ENCODE results near the gene PCK2. TPM values are rescaled to one million over a fixed set of nuclear protein-coding genes. Genes with fewer than 3 reads are reported as not detected.

PCK2 gene
- total and polyA plus RNA-seq, 12 donors, result 4.4 to 37.0 (median 17.8) TPM

- intact Hi-C loops (cut with DNase I), result no loop called here
- DNase-seq, result peak; percentile 93 to 98 (median 98)
- TF ChIP-seq, protein P1, sequence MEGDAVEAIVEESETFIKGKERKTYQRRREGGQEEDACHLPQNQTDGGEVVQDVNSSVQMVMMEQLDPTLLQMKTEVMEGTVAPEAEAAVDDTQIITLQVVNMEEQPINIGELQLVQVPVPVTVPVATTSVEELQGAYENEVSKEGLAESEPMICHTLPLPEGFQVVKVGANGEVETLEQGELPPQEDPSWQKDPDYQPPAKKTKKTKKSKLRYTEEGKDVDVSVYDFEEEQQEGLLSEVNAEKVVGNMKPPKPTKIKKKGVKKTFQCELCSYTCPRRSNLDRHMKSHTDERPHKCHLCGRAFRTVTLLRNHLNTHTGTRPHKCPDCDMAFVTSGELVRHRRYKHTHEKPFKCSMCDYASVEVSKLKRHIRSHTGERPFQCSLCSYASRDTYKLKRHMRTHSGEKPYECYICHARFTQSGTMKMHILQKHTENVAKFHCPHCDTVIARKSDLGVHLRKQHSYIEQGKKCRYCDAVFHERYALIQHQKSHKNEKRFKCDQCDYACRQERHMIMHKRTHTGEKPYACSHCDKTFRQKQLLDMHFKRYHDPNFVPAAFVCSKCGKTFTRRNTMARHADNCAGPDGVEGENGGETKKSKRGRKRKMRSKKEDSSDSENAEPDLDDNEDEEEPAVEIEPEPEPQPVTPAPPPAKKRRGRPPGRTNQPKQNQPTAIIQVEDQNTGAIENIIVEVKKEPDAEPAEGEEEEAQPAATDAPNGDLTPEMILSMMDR (IDR thresholded peaks at IDR 0.05), result peak in 1 of 6 experiments; percentile 10
- TF ChIP-seq POLR2A (IDR thresholded peaks at IDR 0.05), result peak in 1 of 2 donors; percentile 66
- Histone ChIP-seq H3K27me3 (no peaks in the 10 kb centered on the region), H3K9me3 (replicated peaks in 1 of 3) (no peaks in the 10 kb centered on the region), H3K27ac (peak within 1 kb of the TSS; percentile 72 to 92 (median 84)), H3K36me3 (replicated peaks in 1 of 2) (peaks cover 0 to 55% of the 10 kb centered on the region in 2 donors), H3K4me3 (peak within 1 kb of the TSS; percentile 74 to 99 (median 78)), H3K4me1 (replicated peaks in 1 of 2) (peaks cover 21 to 42% of the 10 kb centered on the region in 2 donors)
- 0 to 2% (median 0%) methylated on average over 15 to 25 of the region's 25 CpGs for WGBS, 4 donors
These were observed 52.4 kb downstream of the PCK2 start, which contains the start of gene PSME2 for GRCh38 chr14:24146453-24146977. Gene PSME2 (minus strand): TSS chr14:24146610. CDS start chr14:24146581, 29 bp downstream.

DNA sequence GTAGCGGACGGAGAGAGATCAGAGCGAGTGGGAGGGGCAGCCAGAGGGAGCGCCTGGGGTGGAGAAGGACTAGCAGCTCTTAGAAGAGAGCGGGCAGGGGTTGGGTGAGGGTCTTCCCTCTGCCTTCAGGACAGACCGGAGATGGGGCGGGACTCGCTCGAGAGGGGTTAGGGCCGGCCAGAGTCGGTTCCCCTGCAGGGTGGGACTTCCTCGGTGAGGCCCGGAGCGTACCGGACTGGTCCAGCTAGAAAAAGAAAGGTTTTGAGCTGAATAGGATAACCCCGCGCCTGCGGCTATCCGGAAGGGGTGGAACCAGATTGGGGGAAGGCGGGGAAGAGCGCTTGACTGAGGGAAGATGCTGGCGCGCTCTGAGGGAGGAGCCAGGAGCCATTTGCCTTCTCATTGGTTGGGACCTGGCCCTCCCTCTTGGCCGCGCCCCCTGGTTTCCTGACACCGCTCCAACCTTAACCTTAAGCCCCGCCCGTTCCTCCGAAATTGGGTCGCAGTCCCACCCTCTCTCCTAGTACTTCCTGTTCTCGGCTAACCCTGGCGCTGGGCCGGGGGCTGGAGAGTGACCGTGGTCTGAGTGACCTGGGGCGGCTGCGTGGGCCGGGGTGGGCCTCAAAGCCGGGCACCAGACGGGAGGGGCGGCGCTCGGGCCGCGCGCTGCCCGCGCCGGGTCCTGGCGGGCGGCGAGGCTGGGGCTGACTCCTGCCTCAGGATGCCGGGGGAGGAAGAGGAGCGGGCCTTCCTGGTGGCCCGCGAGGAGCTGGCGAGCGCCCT is 53.1 kb downstream of the PCK2 start, which contains the start of gene RNF31:
RNF31 (plus strand) TSS at position 521 of the 783 bp plus-strand sequence; CDS start at position 722, 201 bp downstream.
- Histone ChIP-seq H3K9me3 (replicated peaks in 1 of 3) (no peaks in the 10 kb centered on the region), H3K27me3 (no peaks in the 10 kb centered on the region), H3K4me1 (replicated peaks in 1 of 2) (peaks cover 18 to 38% of the 10 kb centered on the region in 2 donors), H3K36me3 (replicated peaks in 1 of 2) (peaks cover 0 to 61% of the 10 kb centered on the region in 2 donors), H3K4me3 (peak within 1 kb of the TSS; percentile 74 to 99 (median 78)), H3K27ac (peak within 1 kb of the TSS; percentile 72 to 92 (median 84))
- 0 to 3% (median 1%) methylated on average over 11 to 57 of the region's 57 CpGs for WGBS, 4 donors
- TF ChIP-seq POLR2A (IDR thresholded peaks at IDR 0.05), result peak; percentile 42 to 64
- TF ChIP-seq, protein P1 (IDR thresholded peaks at IDR 0.05), result no peak
- intact Hi-C loops (cut with DNase I), result no loop called here
- DNase-seq, result peak; percentile 97 to 99 (median 99)

DNA sequence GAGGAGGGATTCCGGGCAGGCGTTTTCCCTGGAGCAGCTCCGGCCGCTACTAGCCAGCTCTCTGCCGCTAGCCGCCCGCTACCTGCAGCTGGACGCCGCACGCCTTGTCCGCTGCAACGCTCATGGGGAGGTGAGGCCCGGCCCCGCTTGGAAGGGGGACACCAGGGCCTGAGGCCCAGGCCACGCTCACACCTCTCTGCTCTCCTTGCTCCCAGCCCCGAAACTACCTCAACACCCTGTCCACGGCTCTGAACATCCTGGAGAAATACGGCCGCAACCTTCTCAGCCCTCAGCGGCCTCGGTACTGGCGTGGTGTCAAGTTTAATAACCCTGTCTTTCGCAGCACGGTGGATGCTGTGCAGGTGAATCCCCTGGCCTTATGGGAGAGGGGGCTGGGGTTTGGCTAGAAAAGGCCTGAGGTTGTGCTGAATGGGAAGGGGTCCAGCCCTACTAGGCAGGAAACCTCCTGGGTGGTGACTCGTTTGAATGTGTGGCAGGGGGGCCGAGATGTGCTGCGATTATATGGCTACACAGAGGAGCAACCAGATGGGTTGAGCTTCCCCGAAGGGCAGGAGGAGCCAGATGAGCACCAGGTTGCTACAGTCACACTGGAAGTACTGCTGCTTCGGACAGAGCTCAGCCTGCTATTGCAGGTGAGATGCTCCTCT is 53.8 kb downstream of the PCK2 start:
- Histone ChIP-seq H3K36me3 (replicated peaks in 1 of 2) (peaks cover 0 to 66% of the 10 kb centered on the region in 2 donors), H3K9me3 (replicated peaks in 1 of 3) (no peaks in the 10 kb centered on the region), H3K4me1 (replicated peaks in 1 of 2) (peaks cover 16 to 34% of the 10 kb centered on the region in 2 donors), H3K4me3 (peak overlapping the region; percentile 29 to 99 (median 70)), H3K27ac (peak overlapping the region; percentile 64 to 92 (median 84)), H3K27me3 (no peaks in the 10 kb centered on the region)
- WGBS, 4 donors, result 3 to 5% (median 5%) methylated on average over 13 to 29 of the region's 29 CpGs
- intact Hi-C loops (cut with DNase I), result no loop called here
- TF ChIP-seq, protein P1 (IDR thresholded peaks at IDR 0.05), result no peak
- TF ChIP-seq POLR2A (IDR thresholded peaks at IDR 0.05), result no peak
- DNase-seq, result no peak

Measured in adrenal gland (tissue), 12 donors.